ENCODE measurements around the gene UBAP1L. TPM values are rescaled to one million over a fixed set of nuclear protein-coding genes. Genes with fewer than 3 reads are reported as not detected.
A peak's percentile ranks its signal among the peaks of the same experiment; 100 is the strongest.

Gene UBAP1L
- total RNA-seq, 1 donor from 2014 or later, result 4.9 TPM

- Histone ChIP-seq H3K27me3 (peaks cover 9% of the 10 kb centered on the region), H3K4me1 (peaks cover 17% of the 10 kb centered on the region), H3K4me3 (no peak overlapping the region), H3K9me3 (no peaks in the 10 kb centered on the region), H3K27ac (no peak overlapping the region), H3K36me3 (no peaks in the 10 kb centered on the region)
- no peak for DNase-seq
- TF ChIP-seq CTCF (IDR thresholded peaks at IDR 0.05), result no peak
- ATAC-seq, result no peak
- intact Hi-C loops (cut with DNase I), result no loop called here
Measured at GRCh38 chr15:65072027-65072426, 43.0 kb downstream of the UBAP1L start.

GRCh38 chr15:65071381-65071811 is 43.6 kb downstream of the UBAP1L start:
- intact Hi-C loops (cut with DNase I), result no loop called here
- H3K27ac ChIP-seq, result peak overlapping the region; percentile 11
- H3K36me3 ChIP-seq, result no peaks in the 10 kb centered on the region
- H3K27me3 ChIP-seq, result peaks cover 15% of the 10 kb centered on the region
- peak; percentile 15 for ATAC-seq
- no peak for DNase-seq
- no peaks in the 10 kb centered on the region for H3K9me3 ChIP-seq
- peaks cover 17% of the 10 kb centered on the region for H3K4me1 ChIP-seq
- no peak for TF ChIP-seq CTCF (IDR thresholded peaks at IDR 0.05)
- H3K4me3 ChIP-seq, result no peak overlapping the region

GRCh38 chr15:65069779-65070546 is 45.0 kb downstream of the UBAP1L start:
- H3K4me1 ChIP-seq, result peaks cover 17% of the 10 kb centered on the region
- intact Hi-C loops (cut with DNase I), result no loop called here
- no peak for ATAC-seq

GRCh38 chr15:65069179-65069578 is 45.8 kb downstream of the UBAP1L start:
- DNase-seq (no peak), ATAC-seq (peak; percentile 62)
- H3K4me1 ChIP-seq, result peaks cover 17% of the 10 kb centered on the region
- H3K36me3 ChIP-seq, result no peaks in the 10 kb centered on the region
- no peaks in the 10 kb centered on the region for H3K9me3 ChIP-seq
- no peak for TF ChIP-seq CTCF (IDR thresholded peaks at IDR 0.05)
- H3K27ac ChIP-seq, result peak overlapping the region; percentile 83
- intact Hi-C loops (cut with DNase I), result no loop called here
- no peak overlapping the region for H3K4me3 ChIP-seq
- peaks cover 19% of the 10 kb centered on the region for H3K27me3 ChIP-seq

More at GRCh38 chr15:65069779-65070546, 45.0 kb downstream of the UBAP1L start:
- Histone ChIP-seq H3K9me3 (no peaks in the 10 kb centered on the region), H3K36me3 (no peaks in the 10 kb centered on the region), H3K4me3 (no peak overlapping the region), H3K27me3 (peaks cover 19% of the 10 kb centered on the region), H3K27ac (peak overlapping the region; percentile 55)
- no peak for TF ChIP-seq CTCF (IDR thresholded peaks at IDR 0.05)
- DNase-seq, result no peak

- ATAC-seq (no peak), DNase-seq (no peak)
- intact Hi-C loops (cut with DNase I), result no loop called here
- peak overlapping the region; percentile 83 for H3K27ac ChIP-seq
- TF ChIP-seq CTCF (IDR thresholded peaks at IDR 0.05), result no peak
- peak overlapping the region; percentile 49 for H3K4me3 ChIP-seq
- H3K4me1 ChIP-seq, result peaks cover 17% of the 10 kb centered on the region
- H3K27me3 ChIP-seq, result peaks cover 19% of the 10 kb centered on the region
- H3K36me3 ChIP-seq, result no peaks in the 10 kb centered on the region
- H3K9me3 ChIP-seq, result no peaks in the 10 kb centered on the region
Measured at GRCh38 chr15:65068403-65068788, 46.6 kb downstream of the UBAP1L start.

Data from upper lobe of right lung (tissue), 1 donor.